OCI-LY7 (cell line): ENCODE results near the gene HMCN1.

Experiments
- EZH2phosphoT487 ChIP-seq: fragments of 200-600 bp; sonication (generic); IDR thresholded peaks from 2 replicates; pipeline ENCODE4 v1.6.1; 2018; ENCODE audit warnings: low read depth, borderline replicate concordance, mild to moderate bottlenecking, mixed run types, antibody characterized with exemption, low read length, moderate library complexity, mixed read lengths
- TF ChIP-seq, protein P1 (sequence below): fragments of 200-600 bp; sonication (generic); conservative IDR thresholded peaks from 2 replicates; pipeline ENCODE4 v1.5.1; 2014; ENCODE audit warnings: mild to moderate bottlenecking, antibody characterized with exemption, low read length, moderate library complexity, mixed read lengths

DNA sequence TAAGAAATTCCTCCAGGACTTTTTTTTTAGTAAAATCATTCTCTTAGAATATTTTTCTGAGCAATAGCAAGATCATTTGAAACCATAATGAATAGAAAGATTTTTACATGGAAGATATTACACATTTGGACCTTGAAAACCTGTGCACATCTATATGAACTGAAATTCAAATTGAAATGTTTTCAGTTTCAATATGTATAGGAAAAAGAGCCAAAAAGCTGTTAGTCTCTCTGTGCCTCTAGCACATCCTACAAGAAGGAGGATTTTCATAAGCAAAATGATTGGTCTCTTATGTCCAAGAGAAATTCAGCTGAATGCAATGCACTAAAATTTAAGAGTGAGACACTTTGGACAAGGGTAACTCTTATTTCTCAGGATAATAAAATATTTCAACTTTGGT lies 8.2 kb downstream of the HMCN1 start:
- TF ChIP-seq, protein P1, sequence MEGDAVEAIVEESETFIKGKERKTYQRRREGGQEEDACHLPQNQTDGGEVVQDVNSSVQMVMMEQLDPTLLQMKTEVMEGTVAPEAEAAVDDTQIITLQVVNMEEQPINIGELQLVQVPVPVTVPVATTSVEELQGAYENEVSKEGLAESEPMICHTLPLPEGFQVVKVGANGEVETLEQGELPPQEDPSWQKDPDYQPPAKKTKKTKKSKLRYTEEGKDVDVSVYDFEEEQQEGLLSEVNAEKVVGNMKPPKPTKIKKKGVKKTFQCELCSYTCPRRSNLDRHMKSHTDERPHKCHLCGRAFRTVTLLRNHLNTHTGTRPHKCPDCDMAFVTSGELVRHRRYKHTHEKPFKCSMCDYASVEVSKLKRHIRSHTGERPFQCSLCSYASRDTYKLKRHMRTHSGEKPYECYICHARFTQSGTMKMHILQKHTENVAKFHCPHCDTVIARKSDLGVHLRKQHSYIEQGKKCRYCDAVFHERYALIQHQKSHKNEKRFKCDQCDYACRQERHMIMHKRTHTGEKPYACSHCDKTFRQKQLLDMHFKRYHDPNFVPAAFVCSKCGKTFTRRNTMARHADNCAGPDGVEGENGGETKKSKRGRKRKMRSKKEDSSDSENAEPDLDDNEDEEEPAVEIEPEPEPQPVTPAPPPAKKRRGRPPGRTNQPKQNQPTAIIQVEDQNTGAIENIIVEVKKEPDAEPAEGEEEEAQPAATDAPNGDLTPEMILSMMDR, result no peak
- no peak for TF ChIP-seq EZH2phosphoT487
